Measurements from ENCODE around the gene DIPK1A.

The DIPK1A gene

DNA sequence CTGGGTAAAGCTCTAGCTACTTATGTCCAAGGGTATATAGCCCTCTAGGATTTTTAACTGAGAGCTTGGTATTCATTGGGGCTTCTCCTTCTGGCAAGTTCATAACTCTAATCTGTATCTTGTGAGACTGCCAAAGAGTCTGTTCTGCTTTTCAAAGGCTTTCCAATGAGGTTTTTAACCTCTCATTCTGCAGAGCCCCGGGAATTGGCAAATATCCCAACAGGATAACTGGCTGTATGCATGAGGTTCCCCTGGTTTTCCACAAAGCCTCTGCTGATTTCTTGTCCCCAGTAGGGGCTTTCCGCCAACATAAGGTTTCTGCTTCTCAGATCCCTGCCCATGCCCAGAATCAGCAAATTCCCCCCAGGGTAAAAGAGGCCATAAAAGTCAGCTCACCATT is 88.5 kb downstream of the DIPK1A start:
- no peak for TF ChIP-seq GATA2 (IDR thresholded peaks at IDR 0.05; ENCODE audit: low read depth, low read length)
- TF ChIP-seq GATA3 (IDR thresholded peaks at IDR 0.05; ENCODE audit: low read depth, low read length) = no peak

DNA sequence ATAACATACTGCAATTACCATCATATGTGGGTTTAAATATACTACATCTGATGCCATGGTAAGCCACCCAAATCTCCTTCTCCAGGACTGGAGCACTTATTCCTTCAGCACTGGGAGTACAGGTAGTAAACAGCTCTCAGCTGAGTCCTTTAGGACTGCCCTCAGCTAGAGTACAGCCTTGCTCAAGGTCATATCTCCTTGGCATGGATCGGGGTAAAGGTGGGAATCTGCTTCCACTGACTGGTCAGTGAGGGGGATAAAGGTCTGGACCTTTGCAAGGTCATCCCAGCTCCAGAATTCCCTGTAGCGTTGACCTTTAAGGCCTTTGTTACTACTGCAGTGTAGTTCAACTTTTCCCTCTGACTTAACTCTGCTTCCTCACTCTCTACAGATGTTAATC is 90.7 kb downstream of the DIPK1A start:
- TF ChIP-seq GATA3 (IDR thresholded peaks at IDR 0.05; ENCODE audit: low read depth, low read length) (no peak), GATA2 (IDR thresholded peaks at IDR 0.05; ENCODE audit: low read depth, low read length) (no peak)

DNA sequence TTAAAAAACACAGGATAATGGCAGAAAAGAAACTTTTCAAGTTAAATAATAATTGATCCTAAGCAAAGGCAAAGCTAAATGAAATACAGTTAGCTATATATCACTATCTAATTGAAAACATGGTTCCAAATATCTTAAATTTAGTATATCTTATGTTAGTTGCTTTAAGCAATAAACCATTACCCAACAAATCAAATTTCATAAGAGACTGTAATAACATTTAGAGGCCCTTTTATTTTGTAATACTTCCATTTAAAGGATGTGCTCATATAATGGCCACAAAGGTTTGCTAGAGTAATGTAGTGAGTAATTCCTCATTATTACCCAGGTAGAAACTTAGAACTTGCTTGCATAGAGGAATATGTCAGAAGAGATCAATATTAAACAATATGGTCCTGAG is 97.1 kb downstream of the DIPK1A start:
- TF ChIP-seq GATA3 (IDR thresholded peaks at IDR 0.05; ENCODE audit: low read depth, low read length) = no peak
- no peak for TF ChIP-seq GATA2 (IDR thresholded peaks at IDR 0.05; ENCODE audit: low read depth, low read length)

DNA sequence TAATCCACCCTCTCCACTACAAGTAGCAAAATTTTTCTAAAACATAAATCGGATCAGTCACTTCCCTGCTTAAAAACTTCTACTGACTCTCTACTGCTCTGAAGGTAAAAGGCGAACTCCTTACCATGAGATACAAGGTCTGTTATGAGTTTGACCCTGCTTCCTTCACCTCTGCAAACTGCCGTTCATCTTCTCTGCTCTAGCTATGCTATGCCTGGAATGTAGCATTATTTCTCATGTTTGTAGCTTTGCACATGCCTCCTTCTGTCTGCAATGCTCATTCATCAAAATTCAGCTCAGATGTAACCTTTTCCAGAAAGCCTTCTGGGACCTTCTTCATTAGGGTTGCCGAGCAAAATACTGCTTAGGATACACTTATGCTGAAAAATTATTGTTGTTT is 98.7 kb downstream of the DIPK1A start:
- TF ChIP-seq GATA2 (IDR thresholded peaks at IDR 0.05; ENCODE audit: low read depth, low read length) = no peak
- no peak for TF ChIP-seq GATA3 (IDR thresholded peaks at IDR 0.05; ENCODE audit: low read depth, low read length)

DNA sequence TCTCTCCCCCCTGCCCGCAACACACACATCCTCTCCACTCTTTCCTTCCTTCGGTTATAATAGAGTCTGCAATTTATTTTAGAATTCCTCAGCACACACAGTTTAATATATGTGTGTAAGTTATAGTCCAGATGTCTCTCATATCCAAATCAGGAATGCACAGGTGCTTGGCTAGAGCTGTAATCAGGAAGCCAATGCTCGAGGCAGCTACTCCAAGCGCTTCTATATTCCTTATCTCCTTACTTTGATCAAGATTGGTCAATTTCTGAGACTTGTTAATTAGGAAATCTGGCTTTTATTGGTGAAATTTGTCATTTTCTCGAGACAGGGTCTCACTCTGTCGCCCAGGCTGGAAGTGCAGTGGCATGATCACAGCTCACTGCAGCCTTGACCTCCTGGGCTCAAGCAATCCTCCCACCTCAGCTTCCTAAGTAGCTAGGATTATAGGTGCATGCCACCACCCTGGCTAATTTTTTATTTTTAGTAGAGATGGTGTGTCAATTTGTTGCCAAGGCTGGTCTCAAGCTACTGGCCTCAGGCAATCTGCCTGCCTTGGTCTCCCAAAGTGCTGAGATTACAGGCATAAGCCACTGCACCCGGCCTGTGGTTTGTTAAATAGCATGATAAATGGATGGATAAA is 101.7 kb downstream of the DIPK1A start:
- TF ChIP-seq GATA3 (IDR thresholded peaks at IDR 0.05; ENCODE audit: low read depth, low read length) (no peak), GATA2 (IDR thresholded peaks at IDR 0.05; ENCODE audit: low read depth, low read length) (no peak)

DNA sequence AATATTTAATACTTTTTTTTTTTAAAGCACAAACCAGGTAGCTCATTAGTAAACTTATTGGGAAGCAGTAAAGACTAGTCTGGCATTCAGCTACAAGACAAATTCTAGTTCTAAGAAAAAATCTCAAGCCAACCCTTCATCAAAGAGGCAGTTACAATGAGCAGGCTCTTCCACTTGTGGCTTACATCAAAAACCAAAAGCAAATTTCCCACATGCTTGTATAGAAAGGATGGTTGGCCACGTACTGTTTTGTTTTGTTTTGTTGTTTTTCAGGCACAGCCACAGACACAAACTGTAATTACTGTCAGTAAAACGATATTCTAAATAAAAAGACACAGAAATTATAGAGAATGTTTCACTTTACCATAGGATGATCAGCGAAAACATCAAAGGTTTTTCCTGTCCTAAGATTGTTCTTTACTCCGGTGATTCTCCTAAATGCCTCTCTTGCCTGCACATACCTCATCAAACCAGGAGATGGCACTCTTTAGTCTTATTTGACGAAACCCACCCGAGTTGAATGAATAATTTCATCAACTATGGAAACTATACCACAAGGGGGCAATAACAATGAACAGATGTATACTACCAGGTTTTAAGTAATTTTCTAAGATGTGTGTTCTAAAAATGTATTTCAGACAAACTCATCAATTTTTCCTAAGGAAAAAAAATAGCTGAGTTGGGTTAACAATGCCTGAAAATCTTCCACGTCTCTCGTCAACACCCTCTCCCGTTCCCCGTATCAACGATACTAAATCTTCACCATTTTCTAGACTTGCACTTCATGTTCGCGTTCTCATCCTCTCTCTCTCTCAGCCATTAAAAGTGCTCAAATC is 102.5 kb downstream of the DIPK1A start:
- TF ChIP-seq GATA2 (IDR thresholded peaks at IDR 0.05; ENCODE audit: low read depth, low read length) (no peak), GATA3 (IDR thresholded peaks at IDR 0.05; ENCODE audit: low read depth, low read length) (no peak)

DNA sequence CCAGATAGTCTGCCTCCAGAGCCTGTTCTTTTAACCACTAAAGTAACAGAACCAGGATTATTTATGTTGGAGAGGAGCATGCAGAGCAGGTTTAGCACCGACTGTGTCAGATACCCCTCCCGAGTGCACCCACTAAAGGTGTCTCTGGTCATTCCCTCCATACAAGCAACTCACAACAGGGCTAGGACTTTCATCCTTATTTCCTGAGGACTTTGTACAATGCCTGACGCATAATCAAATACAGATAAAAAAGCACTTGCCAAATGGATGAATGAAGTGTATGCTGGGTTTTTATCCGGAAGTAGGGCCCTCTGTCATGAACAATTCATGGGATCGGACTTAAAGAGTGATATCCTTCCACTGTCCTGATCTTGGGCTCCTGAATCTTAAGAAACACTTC is 103.4 kb downstream of the DIPK1A start:
- TF ChIP-seq GATA3 (IDR thresholded peaks at IDR 0.05; ENCODE audit: low read depth, low read length) (no peak), GATA2 (IDR thresholded peaks at IDR 0.05; ENCODE audit: low read depth, low read length) (no peak)

DNA sequence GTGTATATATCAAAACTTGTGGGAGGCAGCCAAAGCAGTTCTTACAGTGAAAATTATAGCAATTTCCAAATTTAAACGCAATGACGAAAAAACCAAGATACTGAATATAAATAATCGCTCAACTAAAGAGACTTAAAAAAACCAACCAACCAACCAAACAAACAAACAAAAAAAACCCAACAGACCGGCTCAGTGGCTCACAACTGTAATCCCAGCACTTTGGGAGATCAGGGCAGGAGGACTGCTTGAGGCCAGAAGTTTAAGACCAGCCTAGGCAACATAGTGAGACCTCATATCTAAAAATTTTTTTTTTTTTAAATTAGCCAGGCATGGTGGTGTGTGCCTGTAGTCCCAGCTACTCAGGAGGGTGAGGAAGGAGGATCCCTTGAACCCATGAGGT is 106.0 kb downstream of the DIPK1A start:
- no peak for TF ChIP-seq GATA3 (IDR thresholded peaks at IDR 0.05; ENCODE audit: low read depth, low read length)

DNA sequence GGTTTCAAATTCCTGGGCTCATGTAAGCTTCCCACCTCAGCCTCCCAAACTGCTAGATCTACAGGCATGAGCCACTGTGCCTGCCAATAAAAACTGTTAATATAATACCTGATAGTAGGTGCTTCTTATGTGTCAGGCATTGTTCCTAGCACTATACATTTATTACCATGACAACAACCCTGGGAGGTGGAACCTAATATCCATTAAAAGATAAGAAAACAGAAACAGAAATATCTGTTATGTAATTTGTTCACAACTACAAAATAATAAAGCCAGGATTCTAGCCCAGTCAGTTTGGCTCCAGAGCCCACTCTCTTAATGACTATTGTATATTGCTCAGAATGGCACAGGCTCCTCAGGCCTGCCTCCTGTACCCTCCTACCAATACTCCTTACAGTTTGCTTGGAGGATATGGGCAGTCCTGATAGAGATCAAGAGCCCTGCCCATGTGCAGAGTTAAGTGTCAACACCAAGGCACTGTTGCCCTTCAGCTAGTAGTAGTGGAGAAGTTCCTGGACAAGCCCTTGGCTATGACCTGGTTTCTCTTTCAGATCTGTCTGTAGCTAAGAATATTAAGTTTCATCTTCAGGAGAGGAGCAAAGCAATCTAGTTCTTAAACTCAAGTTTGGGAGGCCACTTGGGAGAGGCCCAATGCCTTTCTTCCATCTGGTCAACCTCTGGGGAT is 107.0 kb downstream of the DIPK1A start:
- TF ChIP-seq GATA3 (IDR thresholded peaks at IDR 0.05; ENCODE audit: low read depth, low read length) (no peak), GATA2 (IDR thresholded peaks at IDR 0.05; ENCODE audit: low read depth, low read length) (no peak)

DNA sequence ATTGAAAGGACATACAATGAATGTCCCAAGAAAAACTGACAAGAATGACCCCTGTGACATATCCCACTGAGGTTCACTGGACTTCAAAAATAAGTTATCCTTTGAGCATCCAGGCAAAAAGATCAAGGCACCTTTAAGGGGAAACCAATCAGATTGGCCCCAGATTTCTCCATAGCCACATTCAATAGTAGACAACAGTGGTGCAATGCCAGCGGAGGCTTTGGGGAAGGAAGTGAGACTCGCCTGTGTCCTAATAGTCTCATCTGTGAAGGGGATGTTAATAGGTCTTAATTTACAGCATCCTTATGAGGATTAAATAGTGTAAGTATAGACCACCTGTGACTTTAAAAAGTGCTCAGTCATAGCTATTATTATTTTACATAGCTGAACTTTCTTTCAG is 108.0 kb downstream of the DIPK1A start:
- TF ChIP-seq GATA3 (IDR thresholded peaks at IDR 0.05; ENCODE audit: low read depth, low read length) = no peak
- no peak for TF ChIP-seq GATA2 (IDR thresholded peaks at IDR 0.05; ENCODE audit: low read depth, low read length)

DNA sequence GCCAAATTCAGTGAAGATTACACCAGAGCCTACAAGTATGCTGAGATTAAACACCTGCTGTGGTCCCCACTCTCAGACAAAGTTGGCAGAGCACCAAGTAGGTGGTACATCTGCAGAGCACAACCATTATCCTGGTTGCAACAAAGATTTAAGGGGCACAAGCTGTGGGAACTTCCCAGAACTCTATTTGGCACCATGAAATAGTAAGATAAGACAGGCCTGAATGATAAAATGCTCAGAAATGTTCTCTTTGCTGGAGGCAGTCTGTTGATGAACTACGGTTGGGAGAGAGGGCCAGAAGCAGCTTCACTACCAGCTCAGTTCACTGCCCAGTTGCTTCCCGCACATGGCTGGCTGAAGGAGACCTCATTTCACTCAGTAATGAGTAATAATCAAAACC is 109.5 kb downstream of the DIPK1A start:
- TF ChIP-seq GATA2 (IDR thresholded peaks at IDR 0.05; ENCODE audit: low read depth, low read length) = peak; percentile 58
- TF ChIP-seq GATA3 (IDR thresholded peaks at IDR 0.05; ENCODE audit: low read depth, low read length) = no peak

DNA sequence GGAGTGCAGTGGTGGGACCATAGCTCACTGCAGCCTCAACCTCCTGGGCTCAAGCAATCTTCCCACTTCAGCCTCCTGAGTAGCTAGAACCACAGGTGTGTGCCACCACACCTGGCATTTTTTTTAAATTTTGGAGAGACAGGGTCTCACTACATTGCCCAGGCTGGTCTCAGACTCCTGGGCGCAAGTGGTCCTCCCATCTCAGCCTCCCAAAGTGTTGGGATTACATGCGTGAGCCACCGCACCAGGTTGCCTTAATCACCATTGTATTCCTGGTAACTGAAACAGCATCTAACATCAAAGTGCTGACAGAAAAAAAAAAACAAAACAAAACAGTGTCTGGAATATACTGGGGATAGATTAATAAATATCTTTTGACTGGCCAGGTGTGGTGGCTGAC is 111.2 kb downstream of the DIPK1A start:
- TF ChIP-seq GATA3 (IDR thresholded peaks at IDR 0.05; ENCODE audit: low read depth, low read length) = no peak
- no peak for TF ChIP-seq GATA2 (IDR thresholded peaks at IDR 0.05; ENCODE audit: low read depth, low read length)

DNA sequence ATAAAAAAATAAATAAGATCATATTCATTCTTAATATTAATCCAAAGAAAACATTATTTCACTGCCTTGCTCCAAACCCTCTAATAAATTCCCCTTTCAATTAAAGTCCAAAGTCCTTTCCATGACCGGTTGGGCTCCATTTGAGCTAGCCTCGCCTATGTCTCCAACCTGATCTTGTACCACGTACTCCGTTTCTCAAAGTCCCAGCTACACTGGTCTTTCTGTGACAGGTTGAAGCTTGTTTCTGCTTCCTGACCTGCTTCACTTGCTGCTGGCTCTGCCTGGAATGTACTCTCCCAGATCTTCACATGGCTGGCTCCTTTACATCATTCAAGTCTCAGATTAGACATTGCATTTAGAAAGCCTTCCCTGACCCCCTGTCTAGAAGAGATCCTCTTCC is 113.1 kb downstream of the DIPK1A start:
- TF ChIP-seq GATA3 (IDR thresholded peaks at IDR 0.05; ENCODE audit: low read depth, low read length) = no peak
- TF ChIP-seq GATA2 (IDR thresholded peaks at IDR 0.05; ENCODE audit: low read depth, low read length) = no peak

DNA sequence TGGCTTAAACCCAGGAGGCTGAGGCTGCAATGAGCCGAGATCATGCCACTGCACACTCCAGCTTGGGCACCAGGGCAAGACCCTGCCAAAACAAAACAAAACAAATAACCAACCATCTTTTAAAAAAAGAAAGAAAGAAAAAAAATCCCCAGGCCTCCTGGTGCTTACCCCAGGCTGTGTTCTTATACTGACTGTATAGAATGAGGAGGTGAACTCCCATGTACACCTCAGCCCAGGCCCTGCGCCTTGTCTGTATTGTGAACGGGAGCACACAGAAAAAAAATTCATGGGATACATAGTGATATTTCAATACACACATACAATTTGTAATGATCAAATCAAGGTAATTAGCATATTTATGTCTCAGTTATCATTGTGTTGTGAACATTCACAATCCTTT is 115.4 kb downstream of the DIPK1A start:
- no peak for TF ChIP-seq GATA3 (IDR thresholded peaks at IDR 0.05; ENCODE audit: low read depth, low read length)
- no peak for TF ChIP-seq GATA2 (IDR thresholded peaks at IDR 0.05; ENCODE audit: low read depth, low read length)

DNA sequence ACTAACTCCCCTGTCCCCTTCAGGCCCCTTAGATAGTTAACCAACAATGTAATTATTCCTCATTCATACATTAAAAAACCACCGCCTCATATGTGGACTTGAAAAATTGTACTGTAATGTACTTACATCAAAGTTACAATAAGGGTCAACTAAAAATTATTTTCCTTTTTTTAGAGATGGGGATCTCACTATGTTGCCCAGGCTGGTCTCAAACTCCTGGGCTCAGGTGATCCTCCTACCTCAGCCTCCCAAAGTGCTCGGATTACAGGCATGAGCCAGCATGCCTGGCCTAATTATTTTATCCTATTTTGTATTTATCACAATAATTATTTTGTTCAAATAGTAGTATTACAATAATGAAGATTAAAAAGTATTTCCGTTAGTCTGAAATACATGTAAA is 116.8 kb downstream of the DIPK1A start:
- TF ChIP-seq GATA3 (IDR thresholded peaks at IDR 0.05; ENCODE audit: low read depth, low read length) = no peak
- TF ChIP-seq GATA2 (IDR thresholded peaks at IDR 0.05; ENCODE audit: low read depth, low read length) = no peak
